Bronchial epithelial cell (primary cell): ENCODE measurements around the gene LRRC28. TPM values are rescaled to one million over a fixed set of nuclear protein-coding genes. Genes with fewer than 3 reads are reported as not detected.

Experiments used
- DNase-seq: peaks from one replicate; pipeline ENCODE4 v3.0.0-alpha.2; 2010; ENCODE audit warnings: low read depth
- FAIRE-seq: peaks from 2 replicates; lab custom pipeline; 2011; peaks lifted over from hg19 to GRCh38; lab: Jason Lieb, UNC
- H3K27me3 ChIP-seq: 2 replicates; pipeline ENCODE4 v1.5.1; 2011; ENCODE audit warnings: low read length; ENCODE audit not compliant: control insufficient read depth, insufficient read depth
- H3K36me3 ChIP-seq: 2 replicates; pipeline ENCODE4 v1.5.1; 2011; ENCODE audit warnings: low read length; ENCODE audit not compliant: control insufficient read depth, insufficient read depth
- H3K4me3 ChIP-seq: 2 replicates; pipeline ENCODE4 v1.5.1; 2011; ENCODE audit warnings: mild to moderate bottlenecking, low read depth, low read length, control low read depth
- total RNA-seq: library from RNA; depleted of rRNA; stranded (reverse); fragments of >200 nt; gene quantifications from 2 replicates; pipeline ENCODE4 v1.2.1, GENCODE V29; 2014
- TF ChIP-seq, protein P1 (sequence below): IDR thresholded peaks from 2 replicates; pipeline ENCODE4 v1.5.1; 2011; ENCODE audit warnings: mild to moderate bottlenecking, moderate library complexity, low read length, control low read depth, inconsistent platforms; ENCODE audit not compliant: insufficient read depth, severe bottlenecking

The LRRC28 gene
- total RNA-seq, 1 donor from 2014 or later: 15.8 TPM

DNA sequence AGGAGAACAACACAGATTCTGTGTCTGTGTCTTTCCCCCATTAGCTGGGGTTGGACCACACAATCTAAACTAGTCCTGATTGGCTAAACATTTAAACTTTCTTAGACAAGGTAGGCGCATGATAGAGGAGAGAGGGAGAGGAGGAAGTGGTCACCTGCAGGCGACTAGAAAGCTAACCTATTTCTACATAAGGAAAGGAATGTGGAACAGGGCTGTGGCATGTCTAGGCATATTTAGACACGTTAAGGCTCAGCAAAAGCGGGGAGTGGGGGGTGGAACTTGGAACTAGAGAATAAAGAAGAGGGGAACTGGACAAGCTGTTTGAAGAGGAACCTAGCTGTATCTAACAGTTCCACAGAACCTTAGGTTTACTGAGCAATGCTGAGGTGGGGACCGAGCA is 12.8 kb downstream of the LRRC28 start:
- H3K36me3 ChIP-seq: no peaks in the 10 kb centered on the region
- no peaks in the 10 kb centered on the region for H3K27me3 ChIP-seq
- FAIRE-seq: no peak
- TF ChIP-seq, protein P1, sequence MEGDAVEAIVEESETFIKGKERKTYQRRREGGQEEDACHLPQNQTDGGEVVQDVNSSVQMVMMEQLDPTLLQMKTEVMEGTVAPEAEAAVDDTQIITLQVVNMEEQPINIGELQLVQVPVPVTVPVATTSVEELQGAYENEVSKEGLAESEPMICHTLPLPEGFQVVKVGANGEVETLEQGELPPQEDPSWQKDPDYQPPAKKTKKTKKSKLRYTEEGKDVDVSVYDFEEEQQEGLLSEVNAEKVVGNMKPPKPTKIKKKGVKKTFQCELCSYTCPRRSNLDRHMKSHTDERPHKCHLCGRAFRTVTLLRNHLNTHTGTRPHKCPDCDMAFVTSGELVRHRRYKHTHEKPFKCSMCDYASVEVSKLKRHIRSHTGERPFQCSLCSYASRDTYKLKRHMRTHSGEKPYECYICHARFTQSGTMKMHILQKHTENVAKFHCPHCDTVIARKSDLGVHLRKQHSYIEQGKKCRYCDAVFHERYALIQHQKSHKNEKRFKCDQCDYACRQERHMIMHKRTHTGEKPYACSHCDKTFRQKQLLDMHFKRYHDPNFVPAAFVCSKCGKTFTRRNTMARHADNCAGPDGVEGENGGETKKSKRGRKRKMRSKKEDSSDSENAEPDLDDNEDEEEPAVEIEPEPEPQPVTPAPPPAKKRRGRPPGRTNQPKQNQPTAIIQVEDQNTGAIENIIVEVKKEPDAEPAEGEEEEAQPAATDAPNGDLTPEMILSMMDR: no peak
- H3K4me3 ChIP-seq: no peak overlapping the region
- DNase-seq: peak; percentile 88

DNA sequence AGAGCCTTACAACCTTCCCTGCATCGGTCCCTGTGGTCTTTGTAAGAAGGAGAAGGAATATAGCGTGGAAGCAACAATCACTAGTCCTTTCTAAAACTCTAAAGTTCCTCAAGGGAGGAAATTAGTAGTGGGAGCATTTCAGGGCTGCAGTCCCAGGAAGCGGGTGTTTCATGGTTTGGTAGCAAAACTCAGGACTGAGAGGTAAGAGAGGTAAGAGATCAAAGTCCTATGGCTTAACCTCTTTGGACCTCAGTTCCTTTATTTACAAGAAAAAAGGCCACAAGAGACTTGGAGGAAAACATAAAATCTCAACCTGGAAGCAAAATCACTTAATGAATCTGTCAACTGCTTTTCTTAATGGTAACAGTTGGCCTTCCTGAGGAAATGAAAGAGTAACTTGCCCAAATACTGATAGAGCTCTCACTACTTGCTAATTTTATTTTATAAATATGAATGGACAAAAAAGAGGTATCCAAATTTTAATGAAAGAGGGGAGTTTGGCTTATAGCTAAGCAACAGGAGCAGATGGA is 14.3 kb downstream of the LRRC28 start:
- no peak for DNase-seq
- FAIRE-seq: no peak
- Histone ChIP-seq H3K4me3 (no peak overlapping the region), H3K36me3 (no peaks in the 10 kb centered on the region), H3K27me3 (no peaks in the 10 kb centered on the region)
- TF ChIP-seq, protein P1: no peak

DNA sequence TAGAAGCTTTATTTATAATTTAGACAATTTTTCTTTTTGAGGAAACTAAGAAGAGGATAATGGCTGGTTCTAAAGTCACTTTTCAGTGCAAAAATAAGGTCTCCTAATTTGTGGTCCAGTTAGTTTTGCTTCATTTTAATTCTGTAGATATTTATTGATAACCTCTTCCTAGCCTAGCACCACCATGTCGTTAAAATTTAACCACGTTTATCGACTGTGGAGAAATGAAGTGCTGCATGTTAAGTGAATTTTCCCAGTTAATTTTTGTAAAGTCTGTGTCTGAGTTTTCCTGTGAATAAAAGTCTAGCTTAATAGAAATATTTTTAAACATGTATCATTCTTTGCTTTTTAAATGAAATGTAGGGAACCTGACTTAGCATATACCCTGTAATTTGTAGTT is 16.7 kb downstream of the LRRC28 start:
- Histone ChIP-seq H3K36me3 (no peaks in the 10 kb centered on the region), H3K4me3 (no peak overlapping the region), H3K27me3 (no peaks in the 10 kb centered on the region)
- TF ChIP-seq, protein P1: no peak
- DNase-seq: no peak
- no peak for FAIRE-seq

DNA sequence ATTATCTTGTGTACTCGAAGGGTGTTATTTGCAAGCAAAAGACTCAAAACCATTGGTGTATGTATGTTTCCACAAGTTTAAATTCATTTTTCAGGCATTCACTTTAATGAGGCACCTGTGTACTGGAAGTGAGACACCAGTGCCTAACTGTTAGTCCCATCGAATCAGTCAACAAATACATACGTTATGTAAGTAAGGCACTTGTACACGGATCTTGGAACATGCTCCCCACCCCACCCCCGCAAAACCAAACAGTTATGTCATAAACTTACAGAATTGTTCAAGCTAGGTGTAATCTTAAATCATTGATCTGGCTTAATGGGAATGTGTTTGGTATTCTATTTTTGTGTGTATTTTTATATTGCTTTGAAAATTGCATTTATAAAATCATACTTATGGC is 17.1 kb downstream of the LRRC28 start:
- Histone ChIP-seq H3K36me3 (no peaks in the 10 kb centered on the region), H3K4me3 (no peak overlapping the region), H3K27me3 (no peaks in the 10 kb centered on the region)
- no peak for FAIRE-seq
- TF ChIP-seq, protein P1: no peak
- DNase-seq: no peak

DNA sequence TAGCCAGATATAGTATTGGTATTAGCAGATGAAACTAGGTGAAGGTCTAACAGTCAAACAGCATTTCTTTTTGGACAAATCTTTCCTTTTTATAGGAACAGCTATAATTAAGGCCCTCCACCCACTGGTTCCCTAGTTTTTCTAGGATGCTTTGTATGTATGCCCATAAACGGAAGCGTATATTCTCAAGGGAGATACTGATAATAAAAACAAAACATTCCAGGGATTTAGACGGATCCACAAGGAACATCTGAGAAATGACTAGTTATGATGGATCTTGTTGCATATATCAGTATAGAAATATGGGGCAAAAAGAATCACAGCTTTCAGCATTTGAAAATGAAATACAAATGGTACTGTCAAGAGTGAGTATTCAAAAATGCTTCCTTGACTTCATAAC is 22.5 kb downstream of the LRRC28 start:
- Histone ChIP-seq H3K36me3 (no peaks in the 10 kb centered on the region), H3K4me3 (no peak overlapping the region), H3K27me3 (no peaks in the 10 kb centered on the region)
- TF ChIP-seq, protein P1: no peak
- FAIRE-seq (no peak), DNase-seq (no peak)

DNA sequence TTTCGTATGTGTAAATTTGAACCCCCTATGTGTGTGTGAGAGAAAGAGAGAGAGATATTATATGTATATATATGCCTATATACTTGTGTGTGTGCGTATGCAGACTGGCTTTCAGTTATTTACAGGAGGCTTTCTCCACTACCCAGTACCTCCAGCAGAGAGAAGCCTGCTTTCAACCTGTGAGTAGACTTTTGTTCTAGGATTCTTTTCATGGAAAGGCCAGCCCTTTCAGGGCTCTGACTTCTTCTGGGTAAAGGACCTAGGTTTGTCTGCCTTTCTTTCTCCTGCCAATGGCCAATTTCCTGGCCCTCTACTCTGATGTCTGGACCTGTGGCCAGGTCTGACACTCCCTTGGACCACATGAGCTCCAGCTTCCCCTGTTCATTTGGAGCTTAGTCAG is 23.8 kb downstream of the LRRC28 start:
- FAIRE-seq: no peak
- H3K36me3 ChIP-seq: no peaks in the 10 kb centered on the region
- TF ChIP-seq, protein P1: no peak
- no peak for DNase-seq
- H3K4me3 ChIP-seq: no peak overlapping the region
- no peaks in the 10 kb centered on the region for H3K27me3 ChIP-seq
